Measurements from ENCODE around the gene PPM1L. TPM values are rescaled to one million over a fixed set of nuclear protein-coding genes. Genes with fewer than 3 reads are reported as not detected.

The PPM1L gene
- polyA plus RNA-seq, 1 experiment, result 0.66 TPM

DNA sequence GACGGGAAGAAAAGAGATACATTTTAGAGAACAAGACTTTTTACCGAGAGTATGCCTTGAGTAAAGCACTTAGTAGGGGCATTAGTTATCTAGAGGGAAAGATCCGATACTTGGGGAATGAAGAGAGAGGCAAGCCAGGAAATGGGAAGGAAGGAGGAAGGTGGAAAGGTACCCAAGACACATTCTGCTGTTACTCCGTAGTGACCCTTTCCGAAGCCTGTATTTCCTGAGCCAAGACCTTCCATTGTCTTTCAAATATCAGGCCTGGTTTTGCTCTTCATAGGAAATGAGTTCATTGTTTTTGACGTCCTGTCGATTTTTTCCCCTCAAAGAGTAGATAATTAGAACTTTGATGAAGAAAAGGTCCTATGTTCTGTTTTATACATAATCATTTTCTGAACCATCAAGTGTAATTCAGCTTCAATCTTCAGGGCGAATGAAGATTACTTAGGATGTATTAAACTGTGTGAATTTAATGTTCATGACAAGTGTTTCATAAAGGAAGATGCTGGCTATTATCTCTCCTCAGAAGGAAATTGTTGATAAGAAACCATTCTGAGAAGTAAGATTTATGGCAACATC lies 95.7 kb downstream of the PPM1L start:
- no peak for DNase-seq (ENCODE audit: low read depth)
- ChIA-PET CTCF (no interaction called here), POLR2A (no interaction called here)
- Histone ChIP-seq H3K4me3 (ENCODE audit: low read depth, low read length) (no peak overlapping the region), H3K27me3 (ENCODE audit: control insufficient read depth, insufficient read depth, low read length) (no peaks in the 10 kb centered on the region), H3K36me3 (ENCODE audit: control insufficient read depth, insufficient read depth, low read length) (no peaks in the 10 kb centered on the region)
- TF ChIP-seq CTCF (IDR thresholded peaks at IDR 0.05; ENCODE audit: insufficient read depth, low read depth, low read length), result no peak

- TF ChIP-seq CTCF (IDR thresholded peaks at IDR 0.05; ENCODE audit: insufficient read depth, low read depth, low read length), result no peak
- H3K4me3 ChIP-seq (ENCODE audit: low read depth, low read length), result no peak overlapping the region
- no peak for DNase-seq (ENCODE audit: low read depth)
- POLR2A ChIA-PET, result no interaction called here
- no peaks in the 10 kb centered on the region for H3K27me3 ChIP-seq (ENCODE audit: control insufficient read depth, insufficient read depth, low read length)
- H3K36me3 ChIP-seq (ENCODE audit: control insufficient read depth, insufficient read depth, low read length), result no peaks in the 10 kb centered on the region
- CTCF ChIA-PET, result no interaction called here
Measured at GRCh38 chr3:160852856-160853255, 96.8 kb downstream of the PPM1L start.

GRCh38 chr3:160856450-160856849 lies 100.4 kb downstream of the PPM1L start:
- ChIA-PET CTCF (no interaction called here), POLR2A (no interaction called here)
- DNase-seq (ENCODE audit: low read depth), result no peak
- no peak for TF ChIP-seq CTCF (IDR thresholded peaks at IDR 0.05; ENCODE audit: insufficient read depth, low read depth, low read length)
- Histone ChIP-seq H3K36me3 (ENCODE audit: control insufficient read depth, insufficient read depth, low read length) (no peaks in the 10 kb centered on the region), H3K27me3 (ENCODE audit: control insufficient read depth, insufficient read depth, low read length) (no peaks in the 10 kb centered on the region), H3K4me3 (ENCODE audit: low read depth, low read length) (no peak overlapping the region)

DNA sequence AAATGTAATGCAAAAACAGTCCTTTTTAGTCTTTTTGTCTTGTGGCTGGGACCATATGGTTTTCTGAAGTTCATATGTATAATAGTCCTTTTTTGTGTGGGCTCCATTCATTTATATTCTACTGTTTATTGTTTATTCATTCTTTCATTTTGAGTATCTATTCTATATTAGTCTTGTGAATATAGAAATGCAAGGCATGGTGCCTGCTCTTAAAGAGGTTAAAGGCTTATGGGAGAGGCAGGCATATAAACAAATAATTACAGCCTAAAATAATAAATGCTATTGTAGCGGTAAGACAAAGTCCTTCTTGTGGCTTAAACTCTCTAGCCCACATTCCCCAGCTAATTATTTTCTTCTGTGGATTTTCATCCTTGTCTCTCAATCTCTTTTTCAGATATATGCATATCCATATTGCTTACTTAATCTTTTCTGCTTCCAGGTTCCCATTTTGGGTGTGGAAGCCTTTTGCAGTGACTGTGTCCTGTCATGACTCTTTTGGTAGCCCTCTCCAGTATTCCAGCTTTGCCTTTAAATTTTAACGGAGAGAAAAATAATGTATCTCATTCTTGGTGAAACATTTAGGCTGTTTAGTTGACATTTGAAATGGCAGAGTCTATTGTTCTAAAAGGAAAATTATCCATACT lies 101.6 kb downstream of the PPM1L start:
- ChIA-PET POLR2A (no interaction called here), CTCF (no interaction called here)
- Histone ChIP-seq H3K36me3 (ENCODE audit: control insufficient read depth, insufficient read depth, low read length) (no peaks in the 10 kb centered on the region), H3K4me3 (ENCODE audit: low read depth, low read length) (no peak overlapping the region), H3K27me3 (ENCODE audit: control insufficient read depth, insufficient read depth, low read length) (no peaks in the 10 kb centered on the region)
- no peak for TF ChIP-seq CTCF (IDR thresholded peaks at IDR 0.05; ENCODE audit: insufficient read depth, low read depth, low read length)
- no peak for DNase-seq (ENCODE audit: low read depth)

GRCh38 chr3:160860346-160860745 lies 104.3 kb downstream of the PPM1L start:
- ChIA-PET CTCF (no interaction called here), POLR2A (no interaction called here)
- H3K27me3 ChIP-seq (ENCODE audit: control insufficient read depth, insufficient read depth, low read length), result no peaks in the 10 kb centered on the region
- no peak overlapping the region for H3K4me3 ChIP-seq (ENCODE audit: low read depth, low read length)
- no peaks in the 10 kb centered on the region for H3K36me3 ChIP-seq (ENCODE audit: control insufficient read depth, insufficient read depth, low read length)
- DNase-seq (ENCODE audit: low read depth), result no peak
- TF ChIP-seq CTCF (IDR thresholded peaks at IDR 0.05; ENCODE audit: insufficient read depth, low read depth, low read length), result no peak
